ENCODE results near the gene ERVFRD-1. TPM values are rescaled to one million over a fixed set of nuclear protein-coding genes. Genes with fewer than 3 reads are reported as not detected.
A peak's percentile ranks its signal among the peaks of the same experiment; 100 is the strongest.

Gene ERVFRD-1
- total RNA-seq, 2 experiments from 2014 or later, result not detected

- DNase-seq (peak in 3 of 14 experiments; percentile 13 to 43 (median 29)), ATAC-seq (ENCODE audit: poor library complexity) (no peak)
- TF ChIP-seq CTCF (IDR thresholded peaks at IDR 0.05), result no peak
- H3K4me1 Mint-ChIP-seq (ENCODE audit: low read depth), result peaks cover 31% of the 10 kb centered on the region
- Histone ChIP-seq H3K4me1 (ENCODE audit: insufficient read depth, low read length) (peaks cover 20% of the 10 kb centered on the region), H3K36me3 (ENCODE audit: insufficient read depth, low read length) (peaks cover 3% of the 10 kb centered on the region), H3K27me3 (ENCODE audit: control insufficient read depth in 1 of 2, insufficient read depth in 2 of 2, low read length in 2 of 2) (no peaks in the 10 kb centered on the region), H3K27ac (ENCODE audit: low read depth in 1 of 2, low read length in 2 of 2) (no peak overlapping the region), H3K4me3 (ENCODE audit: low read length) (no peak overlapping the region), H3K9me3 (ENCODE audit: control insufficient read depth in 1 of 2, insufficient read depth in 1 of 2, low read length in 2 of 2) (no peaks in the 10 kb centered on the region)
- H3K9me3 Mint-ChIP-seq, result no peaks in the 10 kb centered on the region
- CTCF ChIA-PET, result no interaction called here
- intact Hi-C loops (cut with DNase I, micrococcal nuclease), result loop anchor here (10.0 kb wide), 2 partner anchors 401 to 691 kb away; partner anchors contain the start of genes C6orf52 (in 1 of the 2) and PAK1IP1 (in 1 of the 2)
- no peaks in the 10 kb centered on the region for H3K27me3 Mint-ChIP-seq
- H3K27ac Mint-ChIP-seq, result peak overlapping the region; percentile 97
- POLR2A ChIA-PET, result interaction anchor here (1.2 kb wide), 1 partner anchor 13 kb away, joined by 3 read pairs; no protein-coding TSS in a partner anchor
- H3K4me3 Mint-ChIP-seq, result peak overlapping the region; percentile 48
- H3K36me3 Mint-ChIP-seq (ENCODE audit: low read depth), result peaks cover 26% of the 10 kb centered on the region
Measured at GRCh38 chr6:11096109-11096508, 15.4 kb downstream of the ERVFRD-1 start.

GRCh38 chr6:11094941-11095340 is 16.6 kb downstream of the ERVFRD-1 start:
- H3K27ac ChIP-seq (ENCODE audit: low read depth in 1 of 2, low read length in 2 of 2), result peak overlapping the region in 1 of 2 donors; percentile 60
- peaks cover 29% of the 10 kb centered on the region for H3K4me1 Mint-ChIP-seq (ENCODE audit: low read depth)
- H3K4me1 ChIP-seq (ENCODE audit: insufficient read depth, low read length), result peaks cover 20% of the 10 kb centered on the region
- H3K4me3 Mint-ChIP-seq, result peak overlapping the region; percentile 97
- ATAC-seq (ENCODE audit: poor library complexity), result no peak
- no peaks in the 10 kb centered on the region for H3K27me3 ChIP-seq (ENCODE audit: control insufficient read depth in 1 of 2, insufficient read depth in 2 of 2, low read length in 2 of 2)
- no peak for DNase-seq
- peaks cover 20% of the 10 kb centered on the region for H3K36me3 Mint-ChIP-seq (ENCODE audit: low read depth)
- ChIA-PET POLR2A (interaction anchor here (0.8 kb wide), 1 partner anchor 11 kb away, joined by 3 read pairs; no protein-coding TSS in a partner anchor), CTCF (no interaction called here)
- no peak for TF ChIP-seq CTCF (IDR thresholded peaks at IDR 0.05)
- intact Hi-C loops (cut with DNase I, micrococcal nuclease), result loop anchor here (2.0 to 10.0 kb wide), 6 partner anchors 137 to 690 kb away; partner anchors contain the start of genes C6orf52 (in 1 of the 2), NEDD9 (in 1 of the 2), PAK1IP1 (in 1 of the 2) and TMEM14B (in 1 of the 2)
- H3K36me3 ChIP-seq (ENCODE audit: insufficient read depth, low read length), result peaks cover 3% of the 10 kb centered on the region
- H3K4me3 ChIP-seq (ENCODE audit: low read length), result peak overlapping the region; percentile 83
- no peaks in the 10 kb centered on the region for H3K9me3 Mint-ChIP-seq
- H3K27ac Mint-ChIP-seq, result peak overlapping the region; percentile 97
- no peaks in the 10 kb centered on the region for H3K9me3 ChIP-seq (ENCODE audit: control insufficient read depth in 1 of 2, insufficient read depth in 1 of 2, low read length in 2 of 2)
- no peaks in the 10 kb centered on the region for H3K27me3 Mint-ChIP-seq

- ChIA-PET POLR2A (interaction anchor here (0.8 to 1.9 kb wide), 2 partner anchors 11 to 288 kb away, joined by 3 to 7 read pairs; no protein-coding TSS in a partner anchor), CTCF (no interaction called here)
- H3K27me3 Mint-ChIP-seq, result no peaks in the 10 kb centered on the region
Measured at GRCh38 chr6:11094411-11094851, 17.1 kb downstream of the ERVFRD-1 start.

More at GRCh38 chr6:11094411-11094851, 17.1 kb downstream of the ERVFRD-1 start:
- Mint-ChIP-seq H3K4me3 (peak overlapping the region; percentile 97), H3K27ac (peak overlapping the region; percentile 97), H3K9me3 (no peaks in the 10 kb centered on the region), H3K4me1 (ENCODE audit: low read depth) (peaks cover 29% of the 10 kb centered on the region), H3K36me3 (ENCODE audit: low read depth) (peaks cover 20% of the 10 kb centered on the region)
- peak overlapping the region; percentile 60 to 87 for H3K27ac ChIP-seq (ENCODE audit: low read depth in 1 of 2, low read length in 2 of 2)
- ATAC-seq (ENCODE audit: poor library complexity) (peak; percentile 5), DNase-seq (peak in 13 of 14 experiments; percentile 8 to 60 (median 21))
- no peaks in the 10 kb centered on the region for H3K9me3 ChIP-seq (ENCODE audit: control insufficient read depth in 1 of 2, insufficient read depth in 1 of 2, low read length in 2 of 2)
- H3K4me1 ChIP-seq (ENCODE audit: insufficient read depth, low read length), result peaks cover 20% of the 10 kb centered on the region
- intact Hi-C loops (cut with DNase I, micrococcal nuclease), result loop anchor here (2.0 to 10.0 kb wide), 6 partner anchors 138 to 690 kb away; partner anchors contain the start of genes C6orf52 (in 1 of the 2), NEDD9 (in 1 of the 2), PAK1IP1 (in 1 of the 2) and TMEM14B (in 1 of the 2)
- TF ChIP-seq CTCF (IDR thresholded peaks at IDR 0.05), result no peak
- peaks cover 3% of the 10 kb centered on the region for H3K36me3 ChIP-seq (ENCODE audit: insufficient read depth, low read length)
- peak overlapping the region; percentile 83 for H3K4me3 ChIP-seq (ENCODE audit: low read length)
- H3K27me3 ChIP-seq (ENCODE audit: control insufficient read depth in 1 of 2, insufficient read depth in 2 of 2, low read length in 2 of 2), result no peaks in the 10 kb centered on the region
